DND-41 (cell line): ENCODE results near the gene SLC26A6.

Source experiments
- EZH2 ChIP-seq: IDR thresholded peaks from 3 replicates; pipeline ENCODE4 v1.6.1; 2012; ENCODE audit warnings: borderline replicate concordance, low read depth, mild to moderate bottlenecking, moderate library complexity, low read length, inconsistent platforms; ENCODE audit not compliant: severe bottlenecking
- TF ChIP-seq, protein P1 (sequence below): IDR thresholded peaks from 2 replicates; pipeline ENCODE4 v1.5.1; 2012; ENCODE audit warnings: borderline replicate concordance, low read length, moderate library complexity, mild to moderate bottlenecking; ENCODE audit not compliant: poor library complexity, severe bottlenecking; ENCODE audit errors: extremely low read depth

DNA sequence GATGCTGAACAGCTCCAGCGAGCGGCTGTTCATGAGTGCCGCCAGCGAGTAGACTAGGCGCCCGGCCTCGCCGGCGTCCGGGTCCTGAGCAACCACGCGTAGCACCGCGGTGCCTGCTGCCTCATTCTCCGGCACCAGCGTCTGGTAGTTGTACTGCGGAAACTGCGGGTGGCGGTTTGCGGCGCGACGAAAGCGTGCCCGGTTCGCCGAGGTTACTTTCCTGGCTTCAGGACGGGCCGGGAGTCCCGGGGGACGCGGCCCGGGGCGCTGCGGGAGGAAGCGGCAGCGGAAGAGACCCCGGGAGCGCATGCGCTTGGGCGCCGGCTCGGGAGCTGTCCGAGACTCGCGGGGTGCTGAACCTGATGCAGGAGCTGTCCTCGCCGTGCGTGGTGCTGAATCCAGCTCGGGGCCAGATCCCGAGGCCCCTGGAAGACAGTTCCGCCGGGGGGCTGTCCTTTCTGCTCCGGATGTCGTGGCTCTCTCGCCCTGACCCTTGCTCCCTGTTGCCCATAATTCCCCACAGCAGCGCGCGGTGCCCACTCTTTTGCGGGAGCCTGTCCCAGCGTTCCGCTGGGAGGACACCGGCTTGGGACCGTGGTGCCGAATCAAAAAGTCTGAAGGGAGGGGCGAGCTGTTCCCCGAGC, 26.4 kb upstream of the SLC26A6 start:
- TF ChIP-seq, protein P1, sequence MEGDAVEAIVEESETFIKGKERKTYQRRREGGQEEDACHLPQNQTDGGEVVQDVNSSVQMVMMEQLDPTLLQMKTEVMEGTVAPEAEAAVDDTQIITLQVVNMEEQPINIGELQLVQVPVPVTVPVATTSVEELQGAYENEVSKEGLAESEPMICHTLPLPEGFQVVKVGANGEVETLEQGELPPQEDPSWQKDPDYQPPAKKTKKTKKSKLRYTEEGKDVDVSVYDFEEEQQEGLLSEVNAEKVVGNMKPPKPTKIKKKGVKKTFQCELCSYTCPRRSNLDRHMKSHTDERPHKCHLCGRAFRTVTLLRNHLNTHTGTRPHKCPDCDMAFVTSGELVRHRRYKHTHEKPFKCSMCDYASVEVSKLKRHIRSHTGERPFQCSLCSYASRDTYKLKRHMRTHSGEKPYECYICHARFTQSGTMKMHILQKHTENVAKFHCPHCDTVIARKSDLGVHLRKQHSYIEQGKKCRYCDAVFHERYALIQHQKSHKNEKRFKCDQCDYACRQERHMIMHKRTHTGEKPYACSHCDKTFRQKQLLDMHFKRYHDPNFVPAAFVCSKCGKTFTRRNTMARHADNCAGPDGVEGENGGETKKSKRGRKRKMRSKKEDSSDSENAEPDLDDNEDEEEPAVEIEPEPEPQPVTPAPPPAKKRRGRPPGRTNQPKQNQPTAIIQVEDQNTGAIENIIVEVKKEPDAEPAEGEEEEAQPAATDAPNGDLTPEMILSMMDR: no peak
- TF ChIP-seq EZH2: no peak
